HEK293 (cell line): ENCODE results near the gene CELSR1.

Experiments used
- CTCF ChIA-PET: fragments of 350-600 bp; formaldehyde crosslinking; extraction: SDS; loops from one replicate; lab custom pipeline; 2021; ENCODE audit warnings: antibody characterized with exemption; lab: Yijun Ruan, JAX
- POLR2A ChIA-PET: fragments of 300-600 bp; formaldehyde crosslinking; extraction: SDS; loops from one replicate; lab custom pipeline; 2020; ENCODE audit warnings: antibody characterized with exemption, inconsistent platforms; lab: Yijun Ruan, JAX
- H3K27ac ChIP-seq: fragments of 200-500 bp; sonication (Bioruptor generic); 2 replicates; pipeline ENCODE4 v1.5.1; 2014; ENCODE audit warnings: low read depth, low read length, control low read depth, inconsistent platforms; ENCODE audit errors: extremely low read depth
- H3K36me3 ChIP-seq, 2 experiments: fragments of 200-500 bp in 1 of 2; sonication (Bioruptor generic) in 1 of 2; 1 replicate in 1 of 2; 2 replicates in 1 of 2; pipeline ENCODE4 v1.5.1; 2014 to 2017; ENCODE audit warnings: inconsistent platforms in 2 of 2, low read length in 2 of 2; ENCODE audit not compliant: control insufficient read depth in 2 of 2, insufficient read depth in 1 of 2
- H3K4me1 ChIP-seq: fragments of 200-500 bp; sonication (Bioruptor generic); 2 replicates; pipeline ENCODE4 v1.5.1; 2014; ENCODE audit warnings: mild to moderate bottlenecking, low read length, inconsistent platforms; ENCODE audit not compliant: control insufficient read depth, insufficient read depth
- H3K4me3 ChIP-seq: 2 replicates; pipeline ENCODE4 v1.5.1; 2011; ENCODE audit warnings: low read depth, mild to moderate bottlenecking, control low read depth, low read length, moderate library complexity
- H3K9me3 ChIP-seq: fragments of 200-500 bp; sonication (Bioruptor generic); 2 replicates; pipeline ENCODE4 v1.5.1; 2014; ENCODE audit warnings: low read depth, low read length, inconsistent platforms; ENCODE audit not compliant: control insufficient read depth, insufficient read depth
- EGR2 ChIP-seq: fragments of 450-650 bp; formaldehyde crosslinking; IDR thresholded peaks from 2 replicates; pipeline ENCODE4 v1.5.1; 2016; ENCODE audit warnings: low read depth, missing biosample characterization, missing genetic modification characterization
- OSR2 ChIP-seq: fragments of 450-650 bp; formaldehyde crosslinking; IDR thresholded peaks from 2 replicates; pipeline ENCODE4 v1.5.1; 2016; ENCODE audit warnings: missing biosample characterization, missing genetic modification characterization
- SALL2 ChIP-seq: fragments of 450-650 bp; formaldehyde crosslinking; IDR thresholded peaks from 2 replicates; pipeline ENCODE4 v1.5.0; 2017; ENCODE audit warnings: missing biosample characterization, mild to moderate bottlenecking, missing genetic modification characterization, borderline replicate concordance
- ZBTB17 ChIP-seq: fragments of 450-650 bp; formaldehyde crosslinking; IDR thresholded peaks from 2 replicates; pipeline ENCODE4 v1.5.1; 2016; ENCODE audit warnings: missing biosample characterization, missing genetic modification characterization
- ZBTB7A ChIP-seq: fragments of 450-650 bp; formaldehyde crosslinking; IDR thresholded peaks from 2 replicates; pipeline ENCODE4 v1.5.1; 2016; ENCODE audit warnings: low read depth, missing biosample characterization, missing genetic modification characterization
- ZFHX2 ChIP-seq: fragments of 450-650 bp; formaldehyde crosslinking; conservative IDR thresholded peaks from 2 replicates; pipeline ENCODE4 v1.5.1; 2016; ENCODE audit warnings: missing biosample characterization, missing genetic modification characterization
- ZFP37 ChIP-seq: fragments of 450-650 bp; formaldehyde crosslinking; IDR thresholded peaks from 2 replicates; pipeline ENCODE4 v1.5.1; 2016; ENCODE audit warnings: missing biosample characterization, missing genetic modification characterization
- ZNF112 ChIP-seq: fragments of 450-650 bp; formaldehyde crosslinking; IDR thresholded peaks from 2 replicates; pipeline ENCODE4 v1.5.0; 2017; ENCODE audit warnings: missing biosample characterization, missing genetic modification characterization
- ZNF114 ChIP-seq: fragments of 450-650 bp; formaldehyde crosslinking; IDR thresholded peaks from 2 replicates; pipeline ENCODE4 v1.5.0; 2017; ENCODE audit warnings: missing biosample characterization, missing genetic modification characterization
- ZNF366 ChIP-seq: fragments of 450-650 bp; formaldehyde crosslinking; conservative IDR thresholded peaks from 2 replicates; pipeline ENCODE4 v1.5.1; 2016; ENCODE audit warnings: missing biosample characterization, missing genetic modification characterization
- ZNF571 ChIP-seq: fragments of 450-650 bp; formaldehyde crosslinking; IDR thresholded peaks from 2 replicates; pipeline ENCODE4 v1.5.0; 2017; ENCODE audit warnings: missing biosample characterization, missing genetic modification characterization
- ZNF623 ChIP-seq: fragments of 450-650 bp; formaldehyde crosslinking; IDR thresholded peaks from 2 replicates; pipeline ENCODE4 v1.5.1; 2016; ENCODE audit warnings: missing biosample characterization, missing genetic modification characterization
- TF ChIP-seq, protein P1 (sequence below): fragments of 450-650 bp; formaldehyde crosslinking; IDR thresholded peaks from 2 replicates; pipeline ENCODE4 v1.5.1; 2016; ENCODE audit warnings: missing biosample characterization, missing genetic modification characterization
- TF ChIP-seq, protein P2 (sequence below): fragments of 450-650 bp; formaldehyde crosslinking; IDR thresholded peaks from 2 replicates; pipeline ENCODE4 v1.5.1; 2016; ENCODE audit warnings: missing biosample characterization, missing genetic modification characterization
- TF ChIP-seq, protein P3 (sequence below): fragments of 450-650 bp; formaldehyde crosslinking; IDR thresholded peaks from 2 replicates; pipeline ENCODE4 v1.5.1; 2016; ENCODE audit warnings: missing biosample characterization, missing genetic modification characterization

The CELSR1 gene

DNA sequence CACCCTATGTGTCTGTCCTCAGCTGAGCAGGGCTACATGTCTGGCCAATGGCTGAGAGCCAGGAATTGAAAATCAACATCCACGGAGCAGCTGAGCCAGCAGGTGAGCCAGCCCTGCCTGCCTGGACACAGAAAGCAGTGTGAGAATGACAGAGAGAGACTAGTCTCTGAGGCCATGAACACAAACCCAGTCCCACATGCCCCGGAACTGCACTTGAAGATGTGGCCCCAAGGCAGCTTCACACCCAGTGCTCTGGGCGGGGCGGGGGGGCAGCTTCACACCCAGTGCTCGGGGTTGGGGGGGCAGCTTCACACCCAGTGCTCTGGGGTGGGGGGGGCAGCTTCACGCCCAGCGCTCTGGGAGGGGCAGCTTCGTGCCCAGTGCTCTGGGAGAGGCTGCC lies 164.3 kb downstream of the CELSR1 start:
- Histone ChIP-seq H3K4me3 (no peak overlapping the region), H3K27ac (no peak overlapping the region)
- CTCF ChIA-PET = interaction anchor here (0.5 kb wide), 2 partner anchors 12 to 58 kb away, joined by 4 to 6 read pairs; no protein-coding TSS in a partner anchor
- no peak for TF ChIP-seq ZBTB7A (tag by site-specific recombination)
- TF ChIP-seq, protein P1, sequence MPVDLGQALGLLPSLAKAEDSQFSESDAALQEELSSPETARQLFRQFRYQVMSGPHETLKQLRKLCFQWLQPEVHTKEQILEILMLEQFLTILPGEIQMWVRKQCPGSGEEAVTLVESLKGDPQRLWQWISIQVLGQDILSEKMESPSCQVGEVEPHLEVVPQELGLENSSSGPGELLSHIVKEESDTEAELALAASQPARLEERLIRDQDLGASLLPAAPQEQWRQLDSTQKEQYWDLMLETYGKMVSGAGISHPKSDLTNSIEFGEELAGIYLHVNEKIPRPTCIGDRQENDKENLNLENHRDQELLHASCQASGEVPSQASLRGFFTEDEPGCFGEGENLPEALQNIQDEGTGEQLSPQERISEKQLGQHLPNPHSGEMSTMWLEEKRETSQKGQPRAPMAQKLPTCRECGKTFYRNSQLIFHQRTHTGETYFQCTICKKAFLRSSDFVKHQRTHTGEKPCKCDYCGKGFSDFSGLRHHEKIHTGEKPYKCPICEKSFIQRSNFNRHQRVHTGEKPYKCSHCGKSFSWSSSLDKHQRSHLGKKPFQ = no peak
- no peak for TF ChIP-seq ZNF112 (tag by site-specific recombination)
- TF ChIP-seq, protein P2, sequence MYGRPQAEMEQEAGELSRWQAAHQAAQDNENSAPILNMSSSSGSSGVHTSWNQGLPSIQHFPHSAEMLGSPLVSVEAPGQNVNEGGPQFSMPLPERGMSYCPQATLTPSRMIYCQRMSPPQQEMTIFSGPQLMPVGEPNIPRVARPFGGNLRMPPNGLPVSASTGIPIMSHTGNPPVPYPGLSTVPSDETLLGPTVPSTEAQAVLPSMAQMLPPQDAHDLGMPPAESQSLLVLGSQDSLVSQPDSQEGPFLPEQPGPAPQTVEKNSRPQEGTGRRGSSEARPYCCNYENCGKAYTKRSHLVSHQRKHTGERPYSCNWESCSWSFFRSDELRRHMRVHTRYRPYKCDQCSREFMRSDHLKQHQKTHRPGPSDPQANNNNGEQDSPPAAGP (tag by site-specific recombination) = 0 out of 2 replicates have a peak, but pooled peaks have one; percentile 19
- TF ChIP-seq OSR2 (tag by site-specific recombination) = no peak
- TF ChIP-seq, all 188 proteins: peak for 1
- H3K9me3 ChIP-seq = no peaks in the 10 kb centered on the region
- peaks cover 9% of the 10 kb centered on the region; the same call in 1 of the 2 replicates for H3K4me1 ChIP-seq
- peaks cover 10 to 26% of the 10 kb centered on the region in 2 experiments; a peak in 2 of 3 replicates for H3K36me3 ChIP-seq
- POLR2A ChIA-PET = interaction anchor here (0.6 kb wide), 1 partner anchor 226 kb away, joined by 3 read pairs; no protein-coding TSS in a partner anchor

DNA sequence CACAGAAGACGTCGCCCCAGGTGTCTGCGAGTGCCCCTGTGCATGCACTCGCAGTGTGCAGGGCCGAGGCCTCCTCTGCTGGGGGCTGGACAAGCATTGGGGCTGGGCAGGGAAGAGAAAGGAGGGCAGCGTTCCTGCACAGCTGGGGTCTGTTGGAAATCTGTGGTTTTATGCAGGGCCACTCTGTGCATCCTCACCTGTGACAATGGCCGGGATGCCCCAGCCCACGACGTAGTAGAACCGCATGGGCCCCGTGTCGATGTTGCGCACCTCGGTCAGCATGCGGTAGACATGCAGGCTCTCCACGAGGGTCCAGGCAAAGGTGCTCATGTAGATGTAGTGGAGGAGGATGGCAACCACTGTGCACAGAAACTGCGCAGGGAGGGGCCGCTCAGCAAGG lies 164.7 kb downstream of the CELSR1 start:
- POLR2A ChIA-PET = no interaction called here
- no peak overlapping the region for H3K4me3 ChIP-seq
- TF ChIP-seq ZNF623 = no peak
- TF ChIP-seq, protein P3, sequence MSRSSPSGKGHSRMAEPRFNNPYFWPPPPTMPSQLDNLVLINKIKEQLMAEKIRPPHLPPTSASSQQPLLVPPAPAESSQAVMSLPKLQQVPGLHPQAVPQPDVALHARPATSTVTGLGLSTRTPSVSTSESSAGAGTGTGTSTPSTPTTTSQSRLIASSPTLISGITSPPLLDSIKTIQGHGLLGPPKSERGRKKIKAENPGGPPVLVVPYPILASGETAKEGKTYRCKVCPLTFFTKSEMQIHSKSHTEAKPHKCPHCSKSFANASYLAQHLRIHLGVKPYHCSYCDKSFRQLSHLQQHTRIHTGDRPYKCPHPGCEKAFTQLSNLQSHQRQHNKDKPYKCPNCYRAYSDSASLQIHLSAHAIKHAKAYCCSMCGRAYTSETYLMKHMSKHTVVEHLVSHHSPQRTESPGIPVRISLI = no peak
- TF ChIP-seq, all 188 proteins: peak for 0
- Histone ChIP-seq H3K4me1 (peaks cover 9% of the 10 kb centered on the region; the same call in 1 of the 2 replicates), H3K36me3 (peaks cover 10 to 26% of the 10 kb centered on the region in 2 experiments; a peak in 2 of 3 replicates), H3K27ac (no peak overlapping the region), H3K9me3 (no peaks in the 10 kb centered on the region)
- CTCF ChIA-PET = interaction anchor here (0.5 kb wide), 1 partner anchor 58 kb away, joined by 6 read pairs; no protein-coding TSS in a partner anchor

DNA sequence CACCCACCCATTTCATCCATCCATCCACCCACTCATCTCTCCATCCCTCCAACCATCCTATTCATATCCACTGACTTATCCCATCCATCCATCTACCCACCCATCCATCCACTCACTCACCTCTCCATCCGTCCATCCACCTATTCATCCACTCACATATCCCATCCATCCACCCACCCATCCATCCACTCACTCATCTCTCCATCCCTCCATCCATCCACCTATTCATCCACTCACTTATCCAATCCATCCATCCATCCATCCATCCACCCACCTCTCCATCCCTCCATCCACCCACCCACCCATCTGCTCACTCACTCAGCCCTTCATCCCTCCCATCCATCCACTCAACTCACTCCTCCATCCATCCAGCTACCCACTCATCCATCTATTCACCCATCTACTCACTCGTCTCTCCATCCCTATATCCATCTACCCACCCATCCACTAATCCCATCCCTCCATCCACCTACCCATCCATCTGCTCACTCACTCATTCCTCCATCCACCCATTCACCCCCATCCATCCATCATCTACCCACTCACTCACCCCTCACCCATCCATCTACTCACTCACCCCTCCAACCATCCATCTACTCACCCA lies 165.7 kb downstream of the CELSR1 start:
- POLR2A ChIA-PET = interaction anchor here (0.8 kb wide), 1 partner anchor 13 kb away, joined by 3 read pairs; no protein-coding TSS in a partner anchor
- TF ChIP-seq EGR2 (tag by site-specific recombination) (peak; percentile 99), SALL2 (tag by site-specific recombination) (0 out of 2 replicates have a peak, but pooled peaks have one; percentile 2), ZNF366 (tag by site-specific recombination) (peak; percentile 99), ZFHX2 (tag by site-specific recombination) (peak; percentile 94), ZFP37 (tag by site-specific recombination) (no peak), ZNF571 (tag by site-specific recombination) (0 out of 2 replicates have a peak, but pooled peaks have one; percentile 15), ZNF114 (no peak), ZBTB17 (tag by site-specific recombination) (peak; percentile 92)
- TF ChIP-seq, all 188 proteins: peak for 6
- CTCF ChIA-PET = interaction anchor here (0.7 kb wide), 1 partner anchor 18 kb away, joined by 3 read pairs; no protein-coding TSS in a partner anchor
- peaks cover 9% of the 10 kb centered on the region; the same call in 1 of the 2 replicates for H3K4me1 ChIP-seq
- H3K4me3 ChIP-seq = no peak overlapping the region
- H3K9me3 ChIP-seq = no peaks in the 10 kb centered on the region
- peaks cover 10 to 24% of the 10 kb centered on the region in 2 experiments; a peak in 2 of 3 replicates for H3K36me3 ChIP-seq
- no peak overlapping the region for H3K27ac ChIP-seq
